HEK293 (cell line): ENCODE data around the gene SLC16A6.

Source experiments
- CTCF ChIA-PET: fragments of 350-600 bp; formaldehyde crosslinking; extraction: SDS; loops from one replicate; lab custom pipeline; 2021; ENCODE audit warnings: antibody characterized with exemption; lab: Yijun Ruan, JAX
- POLR2A ChIA-PET: fragments of 300-600 bp; formaldehyde crosslinking; extraction: SDS; loops from one replicate; lab custom pipeline; 2020; ENCODE audit warnings: antibody characterized with exemption, inconsistent platforms; lab: Yijun Ruan, JAX
- H3K27ac ChIP-seq: fragments of 200-500 bp; sonication (Bioruptor generic); 2 replicates; pipeline ENCODE4 v1.5.1; 2014; ENCODE audit warnings: low read depth, low read length, control low read depth, inconsistent platforms; ENCODE audit errors: extremely low read depth
- H3K36me3 ChIP-seq, 2 experiments: fragments of 200-500 bp in 1 of 2; sonication (Bioruptor generic) in 1 of 2; 1 replicate in 1 of 2; 2 replicates in 1 of 2; pipeline ENCODE4 v1.5.1; 2014 to 2017; ENCODE audit warnings: inconsistent platforms in 2 of 2, low read length in 2 of 2; ENCODE audit not compliant: control insufficient read depth in 2 of 2, insufficient read depth in 1 of 2
- H3K4me1 ChIP-seq: fragments of 200-500 bp; sonication (Bioruptor generic); 2 replicates; pipeline ENCODE4 v1.5.1; 2014; ENCODE audit warnings: mild to moderate bottlenecking, low read length, inconsistent platforms; ENCODE audit not compliant: control insufficient read depth, insufficient read depth
- H3K4me3 ChIP-seq: 2 replicates; pipeline ENCODE4 v1.5.1; 2011; ENCODE audit warnings: low read depth, mild to moderate bottlenecking, control low read depth, low read length, moderate library complexity
- H3K9me3 ChIP-seq: fragments of 200-500 bp; sonication (Bioruptor generic); 2 replicates; pipeline ENCODE4 v1.5.1; 2014; ENCODE audit warnings: low read depth, low read length, inconsistent platforms; ENCODE audit not compliant: control insufficient read depth, insufficient read depth
- ZBTB11 ChIP-seq: fragments of 450-650 bp; formaldehyde crosslinking; conservative IDR thresholded peaks from 2 replicates; pipeline ENCODE4 v1.5.1; 2016; ENCODE audit warnings: low read depth, missing biosample characterization, missing genetic modification characterization
- ZBTB17 ChIP-seq: fragments of 450-650 bp; formaldehyde crosslinking; IDR thresholded peaks from 2 replicates; pipeline ENCODE4 v1.5.1; 2016; ENCODE audit warnings: missing biosample characterization, missing genetic modification characterization
- ZIC2 ChIP-seq: fragments of 450-650 bp; formaldehyde crosslinking; IDR thresholded peaks from 2 replicates; pipeline ENCODE4 v1.5.1; 2016; ENCODE audit warnings: missing biosample characterization, missing genetic modification characterization
- ZNF10 ChIP-seq: fragments of 450-650 bp; formaldehyde crosslinking; IDR thresholded peaks from 2 replicates; pipeline ENCODE4 v1.5.1; 2017; ENCODE audit warnings: missing biosample characterization, missing genetic modification characterization
- ZNF133 ChIP-seq: fragments of 450-650 bp; formaldehyde crosslinking; IDR thresholded peaks from 2 replicates; pipeline ENCODE4 v1.5.1; 2016; ENCODE audit warnings: missing biosample characterization, missing genetic modification characterization
- ZNF26 ChIP-seq: fragments of 450-650 bp; formaldehyde crosslinking; IDR thresholded peaks from 2 replicates; pipeline ENCODE4 v1.5.1; 2016; ENCODE audit warnings: missing biosample characterization, missing genetic modification characterization
- ZNF433 ChIP-seq: fragments of 450-650 bp; formaldehyde crosslinking; IDR thresholded peaks from 2 replicates; pipeline ENCODE4 v1.5.1; 2016; ENCODE audit warnings: missing biosample characterization, missing genetic modification characterization, low read depth
- ZNF529 ChIP-seq: fragments of 450-650 bp; formaldehyde crosslinking; IDR thresholded peaks from 2 replicates; pipeline ENCODE4 v1.5.1; 2017; ENCODE audit warnings: missing genetic modification characterization, missing biosample characterization; ENCODE audit not compliant: insufficient replicate concordance
- ZNF530 ChIP-seq: fragments of 450-650 bp; formaldehyde crosslinking; IDR thresholded peaks from 2 replicates; pipeline ENCODE4 v1.5.1; 2016; ENCODE audit warnings: low read depth, missing biosample characterization, missing genetic modification characterization
- ZNF548 ChIP-seq: fragments of 450-650 bp; formaldehyde crosslinking; IDR thresholded peaks from 2 replicates; pipeline ENCODE4 v1.5.1; 2016; ENCODE audit warnings: missing biosample characterization, missing genetic modification characterization
- ZNF555 ChIP-seq: fragments of 450-650 bp; formaldehyde crosslinking; conservative IDR thresholded peaks from 2 replicates; pipeline ENCODE4 v1.5.1; 2017; ENCODE audit warnings: missing biosample characterization, mild to moderate bottlenecking, missing genetic modification characterization, inconsistent platforms
- ZNF600 ChIP-seq: fragments of 450-650 bp; formaldehyde crosslinking; IDR thresholded peaks from 2 replicates; pipeline ENCODE4 v1.5.1; 2016; ENCODE audit warnings: missing biosample characterization, missing genetic modification characterization
- ZNF660 ChIP-seq: fragments of 450-650 bp; IDR thresholded peaks from 2 replicates; pipeline ENCODE4 v1.5.1; 2018; ENCODE audit warnings: missing biosample characterization, mild to moderate bottlenecking, missing genetic modification characterization
- ZSCAN16 ChIP-seq: fragments of 450-650 bp; formaldehyde crosslinking; IDR thresholded peaks from 2 replicates; pipeline ENCODE4 v1.5.1; 2016; ENCODE audit warnings: missing biosample characterization, missing genetic modification characterization
- TF ChIP-seq, protein P1 (sequence below): fragments of 450-650 bp; formaldehyde crosslinking; IDR thresholded peaks from 2 replicates; pipeline ENCODE4 v1.5.1; 2016; ENCODE audit warnings: missing biosample characterization, missing genetic modification characterization
- TF ChIP-seq, protein P2 (sequence below): fragments of 450-650 bp; formaldehyde crosslinking; IDR thresholded peaks from 2 replicates; pipeline ENCODE4 v1.5.1; 2016; ENCODE audit warnings: missing biosample characterization, missing genetic modification characterization
- TF ChIP-seq, protein P3 (sequence below): fragments of 450-650 bp; formaldehyde crosslinking; IDR thresholded peaks from 2 replicates; pipeline ENCODE4 v1.5.1; 2016; ENCODE audit warnings: missing biosample characterization, missing genetic modification characterization

Gene SLC16A6

GRCh38 chr17:68293490-68294195, 2.7 kb upstream of the SLC16A6 start (continued):
- TF ChIP-seq, protein P1, sequence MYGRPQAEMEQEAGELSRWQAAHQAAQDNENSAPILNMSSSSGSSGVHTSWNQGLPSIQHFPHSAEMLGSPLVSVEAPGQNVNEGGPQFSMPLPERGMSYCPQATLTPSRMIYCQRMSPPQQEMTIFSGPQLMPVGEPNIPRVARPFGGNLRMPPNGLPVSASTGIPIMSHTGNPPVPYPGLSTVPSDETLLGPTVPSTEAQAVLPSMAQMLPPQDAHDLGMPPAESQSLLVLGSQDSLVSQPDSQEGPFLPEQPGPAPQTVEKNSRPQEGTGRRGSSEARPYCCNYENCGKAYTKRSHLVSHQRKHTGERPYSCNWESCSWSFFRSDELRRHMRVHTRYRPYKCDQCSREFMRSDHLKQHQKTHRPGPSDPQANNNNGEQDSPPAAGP (tag by site-specific recombination): no peak
- TF ChIP-seq, protein P2, sequence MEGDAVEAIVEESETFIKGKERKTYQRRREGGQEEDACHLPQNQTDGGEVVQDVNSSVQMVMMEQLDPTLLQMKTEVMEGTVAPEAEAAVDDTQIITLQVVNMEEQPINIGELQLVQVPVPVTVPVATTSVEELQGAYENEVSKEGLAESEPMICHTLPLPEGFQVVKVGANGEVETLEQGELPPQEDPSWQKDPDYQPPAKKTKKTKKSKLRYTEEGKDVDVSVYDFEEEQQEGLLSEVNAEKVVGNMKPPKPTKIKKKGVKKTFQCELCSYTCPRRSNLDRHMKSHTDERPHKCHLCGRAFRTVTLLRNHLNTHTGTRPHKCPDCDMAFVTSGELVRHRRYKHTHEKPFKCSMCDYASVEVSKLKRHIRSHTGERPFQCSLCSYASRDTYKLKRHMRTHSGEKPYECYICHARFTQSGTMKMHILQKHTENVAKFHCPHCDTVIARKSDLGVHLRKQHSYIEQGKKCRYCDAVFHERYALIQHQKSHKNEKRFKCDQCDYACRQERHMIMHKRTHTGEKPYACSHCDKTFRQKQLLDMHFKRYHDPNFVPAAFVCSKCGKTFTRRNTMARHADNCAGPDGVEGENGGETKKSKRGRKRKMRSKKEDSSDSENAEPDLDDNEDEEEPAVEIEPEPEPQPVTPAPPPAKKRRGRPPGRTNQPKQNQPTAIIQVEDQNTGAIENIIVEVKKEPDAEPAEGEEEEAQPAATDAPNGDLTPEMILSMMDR: no peak
- TF ChIP-seq ZNF555 (tag by site-specific recombination) (no peak), ZBTB11 (tag by site-specific recombination) (no peak)

- TF ChIP-seq ZNF10 (tag by site-specific recombination) (no peak), ZNF660 (tag by site-specific recombination) (no peak), ZNF529 (no peak), ZNF433 (tag by site-specific recombination) (no peak), ZNF133 (tag by site-specific recombination) (no peak), ZNF600 (tag by site-specific recombination) (0 out of 2 replicates have a peak, but pooled peaks have one; percentile 39), ZNF548 (tag by site-specific recombination) (no peak), ZNF26 (tag by site-specific recombination) (no peak), ZSCAN16 (tag by site-specific recombination) (no peak), ZIC2 (tag by site-specific recombination) (no peak), ZBTB17 (tag by site-specific recombination) (peak; percentile 44), ZNF530 (tag by site-specific recombination) (no peak)
- TF ChIP-seq, protein P3, sequence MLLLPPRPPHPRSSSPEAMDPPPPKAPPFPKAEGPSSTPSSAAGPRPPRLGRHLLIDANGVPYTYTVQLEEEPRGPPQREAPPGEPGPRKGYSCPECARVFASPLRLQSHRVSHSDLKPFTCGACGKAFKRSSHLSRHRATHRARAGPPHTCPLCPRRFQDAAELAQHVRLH (tag by site-specific recombination): no peak
- Histone ChIP-seq H3K4me3 (peak overlapping the region; percentile 3; the same call in 1 of the 2 replicates), H3K27ac (no peak overlapping the region), H3K4me1 (peaks cover 7% of the 10 kb centered on the region; the same call in 1 of the 2 replicates), H3K9me3 (no peaks in the 10 kb centered on the region), H3K36me3 (no peaks in the 10 kb centered on the region)
- ChIA-PET CTCF (interaction anchor here (0.6 to 1.6 kb wide), 8 partner anchors 17 to 169 kb away, joined by 3 to 18 read pairs (median 4); no protein-coding TSS in a partner anchor), POLR2A (interaction anchor here (1.0 to 2.1 kb wide), 4 partner anchors 33 to 165 kb away, joined by 3 to 13 read pairs (median 4); partner anchors contain the start of genes AMZ2 and WIPI1)
Observed at GRCh38 chr17:68292689-68293040, 1.7 kb upstream of the SLC16A6 start.
